Measurements from ENCODE around the gene PITX1.
"Not testable (repeated sequence)": the region's sequence is repeated elsewhere in the genome, so short reads cannot be mapped to it uniquely, and the experiment has no call there.

Gene PITX1

DNA sequence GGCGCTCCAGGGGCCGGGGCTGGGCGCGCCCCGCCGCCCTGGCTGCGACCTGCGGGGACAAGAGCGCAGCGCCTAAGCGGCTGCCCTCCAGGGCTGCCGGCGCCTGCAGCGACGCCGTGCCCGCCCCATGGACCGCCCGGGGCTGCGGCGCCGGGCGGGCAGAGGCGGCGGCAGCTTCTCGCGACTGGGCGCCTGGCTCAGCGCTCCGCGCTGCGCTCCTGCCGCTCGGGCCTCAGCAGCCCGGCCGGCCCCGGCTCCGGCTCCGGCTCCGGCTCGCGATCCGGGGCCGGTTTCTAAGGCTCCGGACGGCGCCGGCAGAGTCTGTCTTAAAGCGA lies at the start of gene PITX1:
TSS of gene PITX1 (minus strand) at position 328 of the 335 bp plus-strand sequence. CDS start 347 bp downstream, outside the sequence.
- no peak for DNase-seq

DNA sequence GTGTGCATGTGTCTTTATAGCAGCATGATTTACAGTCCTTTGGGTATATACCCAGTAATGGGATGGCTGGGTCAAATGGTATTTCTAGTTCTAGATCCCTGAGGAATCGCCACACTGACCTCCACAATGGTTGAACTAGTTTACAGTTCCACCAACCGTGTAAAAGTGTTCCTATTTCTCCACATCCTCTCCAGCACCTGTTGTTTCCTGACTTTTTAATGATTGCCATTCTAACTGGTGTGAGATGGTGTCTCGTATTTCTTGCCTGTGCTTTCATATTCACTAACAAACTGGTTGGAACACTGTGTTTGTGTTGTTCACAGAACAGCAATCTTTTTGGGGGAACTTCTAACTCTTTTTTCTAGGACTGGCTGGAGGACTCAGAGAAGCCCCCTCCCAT lies 49.3 kb upstream of the PITX1 start:
- DNase-seq = not testable (repeated sequence)

DNA sequence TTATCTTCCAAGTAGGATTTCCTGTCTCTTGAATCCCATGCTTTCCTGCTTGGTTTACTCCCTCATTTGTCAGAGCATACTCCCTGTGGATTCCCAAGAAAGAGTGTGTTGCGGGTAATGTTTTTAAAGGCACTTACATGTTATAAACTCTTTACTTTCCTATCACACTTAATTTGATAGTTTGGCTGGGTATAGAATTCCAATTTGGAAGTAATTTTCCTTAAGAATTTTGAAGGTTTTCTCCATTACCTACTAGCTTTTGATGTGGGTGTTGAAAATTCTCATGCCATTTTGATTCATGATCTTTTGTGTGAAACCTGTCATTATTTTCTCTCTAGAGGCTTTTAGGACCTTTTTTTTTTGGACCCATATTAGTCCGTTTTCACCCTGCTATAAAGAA lies 47.2 kb upstream of the PITX1 start:
- no peak for DNase-seq

DNA sequence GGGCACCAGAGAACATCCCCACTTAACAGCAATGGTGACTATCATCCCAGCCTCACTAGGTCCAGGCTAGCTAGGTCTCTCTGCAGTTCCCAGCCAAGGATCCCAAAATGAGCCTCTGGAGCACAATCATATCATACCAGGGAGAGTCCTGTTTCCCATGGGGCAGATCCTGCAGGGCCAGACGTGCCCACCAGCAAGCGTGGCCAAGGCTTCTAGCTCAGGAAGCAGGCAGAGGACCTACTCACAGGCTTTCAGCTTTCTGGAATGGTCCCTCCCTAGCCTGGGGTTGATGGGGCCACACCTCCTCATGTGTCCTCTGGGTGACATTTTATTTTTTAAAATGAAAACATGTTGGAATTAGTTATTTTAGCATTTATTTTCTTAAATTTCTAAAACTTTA lies 45.7 kb upstream of the PITX1 start:
- no peak for DNase-seq

DNA sequence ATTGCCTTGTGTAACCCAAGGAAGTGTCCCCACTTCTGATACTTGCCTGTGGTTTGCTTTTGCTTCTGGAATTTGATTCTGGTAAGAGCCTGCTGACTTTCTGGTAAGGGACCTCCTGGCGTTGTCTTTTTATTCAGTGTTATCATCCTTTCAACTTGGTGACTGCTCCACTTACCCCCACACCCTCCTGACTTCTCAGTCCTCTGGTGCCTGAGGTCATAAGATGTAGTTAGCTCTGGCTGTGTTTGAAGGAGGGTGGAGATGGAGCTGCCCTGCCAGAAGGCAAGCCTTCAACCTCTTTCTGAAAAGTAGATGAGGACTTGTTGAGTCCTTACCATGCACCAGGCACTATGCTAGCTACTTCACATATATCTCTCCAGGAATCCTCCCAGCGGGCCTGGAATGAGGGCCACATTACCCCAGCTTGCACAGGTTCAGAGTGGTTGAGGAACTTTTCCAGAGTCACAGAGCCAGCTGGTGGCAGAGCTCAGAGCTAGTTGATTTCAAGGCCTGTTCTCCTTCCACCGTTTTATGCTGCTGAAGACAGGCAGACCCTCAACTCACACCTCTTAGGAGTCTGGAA lies 45.2 kb upstream of the PITX1 start:
- no peak for DNase-seq

DNA sequence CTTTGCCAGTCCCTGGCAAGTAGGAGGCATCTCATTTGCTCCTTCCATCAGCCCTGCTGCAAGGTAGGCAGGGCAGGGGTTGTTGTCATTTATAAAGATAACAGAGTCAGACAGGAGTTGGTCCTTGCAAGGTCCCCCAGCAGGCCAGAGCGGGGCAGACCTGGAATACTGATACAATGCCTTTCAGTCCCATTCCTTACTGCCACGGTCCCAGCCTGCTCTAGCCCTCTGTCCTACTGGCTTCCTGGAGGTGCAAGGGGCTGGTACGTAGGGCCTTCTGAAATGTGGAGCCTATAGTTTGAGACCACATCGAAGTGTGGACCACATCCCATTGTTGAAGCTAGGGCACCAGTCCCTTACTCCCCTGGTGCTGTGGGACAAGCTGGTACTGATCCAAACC lies 42.8 kb upstream of the PITX1 start:
- no peak for DNase-seq

DNA sequence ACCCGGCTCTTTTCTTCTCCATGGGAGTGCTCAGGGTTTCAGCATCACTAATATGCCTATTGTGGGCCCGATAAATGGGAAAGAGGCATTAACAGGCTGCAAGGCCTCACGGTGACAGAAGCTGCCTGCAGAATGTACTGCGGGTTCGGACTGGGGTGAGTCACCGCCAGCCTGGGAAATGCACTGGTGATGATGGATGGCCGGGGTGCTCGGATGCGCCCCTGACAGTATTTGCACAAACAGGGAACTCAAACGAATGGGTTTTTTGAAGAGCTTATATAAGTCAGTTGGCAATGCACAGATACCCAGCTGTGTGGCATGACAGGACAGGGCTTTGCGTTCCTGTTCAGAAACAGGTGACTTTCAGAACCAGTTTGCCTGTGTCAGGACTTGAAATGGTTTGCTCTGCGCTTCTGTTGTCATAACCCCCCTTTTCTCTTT lies 42.0 kb upstream of the PITX1 start:
- DNase-seq = no peak

DNA sequence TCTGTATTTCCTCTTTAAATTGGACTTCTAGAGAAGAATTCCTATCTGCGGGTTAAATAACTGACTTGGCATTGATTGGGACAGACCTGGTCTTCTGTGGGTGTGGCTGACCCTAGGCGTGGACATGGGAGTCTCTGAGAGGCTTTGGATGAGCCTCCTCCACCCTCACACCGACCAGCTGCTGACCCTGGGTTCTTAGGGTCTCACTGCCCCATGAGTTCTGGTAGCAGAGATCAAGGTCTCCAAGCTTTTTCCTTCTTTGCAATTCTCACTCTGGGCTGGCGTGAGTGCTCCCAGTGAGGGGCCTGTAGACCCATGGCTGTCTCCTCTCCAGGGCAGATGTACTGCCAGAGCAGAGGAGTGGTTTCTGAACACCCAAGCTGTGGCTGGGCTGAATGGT lies 41.6 kb upstream of the PITX1 start:
- no peak for DNase-seq

DNA sequence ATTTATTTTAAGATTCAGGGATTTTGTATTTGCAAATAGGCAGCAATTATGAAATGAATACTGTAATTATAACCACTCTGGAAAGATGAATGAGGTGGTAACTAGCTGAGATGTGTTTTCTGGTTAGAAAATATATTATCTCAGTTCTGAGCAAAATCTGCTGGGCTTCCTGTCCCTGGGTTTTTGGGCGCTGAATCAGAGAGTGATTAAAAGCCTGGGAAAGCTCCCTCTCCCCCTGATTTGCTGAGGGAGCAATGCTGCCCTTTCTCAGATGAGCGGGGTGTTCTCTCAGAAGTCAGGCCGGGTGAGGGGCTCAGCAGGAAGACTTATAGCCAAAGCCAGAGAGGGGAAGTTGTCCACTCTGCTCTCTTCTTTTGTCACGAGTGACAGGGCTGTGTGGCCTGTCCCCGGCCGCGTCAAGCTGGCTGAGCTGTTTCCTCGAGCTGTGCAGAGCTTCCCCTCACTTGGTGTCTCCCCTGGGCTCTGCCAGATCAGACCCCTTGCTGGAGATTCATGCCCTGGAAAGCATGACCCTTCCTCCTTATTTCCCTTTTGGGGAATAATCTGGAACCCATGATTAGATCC lies 39.8 kb upstream of the PITX1 start:
- DNase-seq = no peak

DNA sequence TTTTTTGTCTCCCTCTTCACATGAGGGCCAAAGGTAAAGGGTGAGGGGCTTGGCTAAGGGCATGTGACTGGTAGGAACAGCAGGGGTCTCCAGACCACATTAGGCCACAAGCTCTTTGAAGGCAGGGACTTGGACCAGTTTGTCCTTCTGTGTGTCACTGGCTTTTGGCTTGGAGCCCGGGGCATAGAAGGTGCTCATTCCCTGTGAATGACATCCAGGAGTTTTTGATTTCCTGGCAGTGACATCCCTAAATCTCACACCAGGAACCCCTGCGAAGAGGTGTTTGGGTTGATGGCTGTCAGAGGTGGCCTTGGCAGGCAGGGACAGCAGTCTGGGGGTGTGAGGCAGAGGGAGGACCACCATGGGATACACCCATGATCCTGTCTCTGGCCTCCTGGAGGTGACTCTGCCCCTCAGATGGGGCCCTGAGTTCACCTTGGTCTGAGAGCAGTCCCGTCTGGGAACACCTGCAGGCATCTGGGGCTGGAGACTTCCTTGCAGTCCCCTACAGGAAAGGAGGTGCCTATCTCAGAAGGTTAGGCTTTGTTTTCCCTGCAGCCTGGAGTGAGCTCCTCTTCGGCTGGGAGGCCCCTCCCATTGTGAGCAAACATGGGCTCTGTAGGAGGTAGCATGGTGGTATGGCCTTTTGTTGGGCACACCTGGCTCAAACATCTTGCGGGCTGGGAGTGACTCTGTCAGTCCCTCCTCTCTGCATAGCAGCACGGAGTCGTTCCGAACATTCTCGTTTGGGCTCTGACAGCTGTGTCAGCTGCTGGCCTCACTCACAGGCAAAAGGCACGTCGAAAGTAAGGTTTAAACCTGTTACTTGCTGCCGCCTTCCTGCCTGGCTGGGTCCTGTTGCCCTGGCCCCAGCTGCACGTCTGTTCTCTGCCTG lies 38.6 kb upstream of the PITX1 start:
- DNase-seq = no peak

DNA sequence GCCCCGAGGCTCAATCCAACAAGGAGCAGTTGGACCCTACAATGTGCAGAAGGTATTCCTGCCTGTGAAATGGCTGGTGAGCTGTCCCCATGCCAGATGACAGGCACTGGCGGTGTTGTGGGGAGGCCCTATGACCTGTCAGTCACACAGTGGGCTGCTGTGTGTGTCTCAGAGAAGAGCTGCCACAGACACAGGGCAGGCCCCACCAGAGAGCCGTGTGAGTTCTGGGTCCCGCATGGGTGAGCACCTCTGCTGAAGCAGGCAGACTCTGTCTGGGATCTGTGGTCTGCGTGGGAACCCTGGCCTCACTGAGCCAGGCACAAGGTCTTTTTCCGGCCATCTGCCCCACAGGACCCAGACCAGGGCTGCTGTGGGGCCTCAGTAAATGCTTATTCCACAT lies 37.3 kb upstream of the PITX1 start:
- DNase-seq = no peak

DNA sequence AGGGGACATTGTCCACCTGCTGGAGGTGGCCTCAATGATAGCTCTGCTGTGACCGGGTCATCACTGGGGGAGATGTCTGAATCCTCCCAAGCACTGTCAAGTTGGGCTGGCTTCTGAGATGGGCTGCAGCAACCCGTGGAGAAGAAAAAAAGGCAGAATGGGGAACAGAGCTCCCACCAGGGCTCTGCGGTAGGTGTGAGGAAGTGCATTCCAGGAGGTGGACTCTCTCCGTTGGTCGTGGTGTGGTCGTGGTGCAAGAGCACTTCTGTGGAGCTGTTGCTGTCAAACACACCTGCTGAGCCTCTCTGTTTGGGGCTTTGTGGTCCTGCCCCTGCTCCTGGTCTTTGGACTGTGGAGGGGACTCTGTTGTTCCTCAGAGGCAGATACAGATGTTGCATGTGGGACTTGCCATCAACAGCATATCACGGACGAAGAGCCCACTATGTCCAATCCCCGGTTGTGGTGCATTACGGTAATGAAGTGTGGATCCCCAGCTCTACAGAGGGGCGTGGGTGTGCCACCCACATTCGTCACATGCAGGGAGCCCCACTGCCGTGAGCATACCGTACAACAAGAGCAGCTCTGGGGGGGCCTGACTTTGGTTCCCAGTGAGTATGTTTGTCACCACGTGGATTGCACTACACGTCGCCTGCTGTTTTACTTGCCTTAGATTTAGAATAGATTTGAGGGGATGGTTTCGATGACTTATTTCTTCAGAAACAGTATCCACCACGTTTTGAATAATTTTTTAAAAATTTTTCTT lies 36.0 kb upstream of the PITX1 start:
- DNase-seq = no peak

DNA sequence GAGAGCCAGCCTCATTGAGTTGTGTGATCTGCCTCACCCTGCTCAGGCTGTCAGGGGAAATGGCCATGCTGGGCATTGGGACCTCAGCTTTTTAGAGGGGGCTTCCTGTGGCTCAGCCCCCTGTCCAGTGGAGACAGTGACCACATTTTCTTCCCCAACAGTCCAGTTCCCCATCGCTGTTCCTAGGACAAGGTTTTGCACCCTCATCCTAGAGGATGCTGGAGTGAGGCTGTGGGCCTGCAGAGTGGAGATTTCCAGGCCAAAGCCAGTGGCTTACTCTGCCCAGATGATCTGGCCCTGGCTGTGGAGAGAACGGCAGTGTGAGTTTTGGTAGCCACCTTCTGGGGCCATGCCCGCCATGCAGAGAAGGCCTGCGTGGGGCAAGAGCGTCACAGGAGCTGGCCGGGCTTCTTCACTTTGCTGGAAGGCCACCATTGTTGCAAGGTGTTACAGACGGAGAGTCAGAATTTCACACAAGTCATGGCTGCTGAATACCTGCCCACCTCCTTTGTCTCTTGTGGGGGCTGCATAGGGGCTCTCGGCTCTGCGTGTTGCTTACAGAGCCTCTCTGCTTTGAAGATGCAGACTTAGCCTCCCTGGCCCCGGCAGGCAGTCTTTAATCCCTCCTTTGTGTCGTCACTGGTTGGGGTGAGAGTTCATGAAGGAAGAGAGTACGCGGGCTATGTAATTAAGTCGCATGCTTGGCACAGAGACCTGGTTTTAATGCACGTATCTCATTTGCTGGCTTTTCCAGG lies 35.2 kb upstream of the PITX1 start:
- peak; percentile 34 for DNase-seq

DNA sequence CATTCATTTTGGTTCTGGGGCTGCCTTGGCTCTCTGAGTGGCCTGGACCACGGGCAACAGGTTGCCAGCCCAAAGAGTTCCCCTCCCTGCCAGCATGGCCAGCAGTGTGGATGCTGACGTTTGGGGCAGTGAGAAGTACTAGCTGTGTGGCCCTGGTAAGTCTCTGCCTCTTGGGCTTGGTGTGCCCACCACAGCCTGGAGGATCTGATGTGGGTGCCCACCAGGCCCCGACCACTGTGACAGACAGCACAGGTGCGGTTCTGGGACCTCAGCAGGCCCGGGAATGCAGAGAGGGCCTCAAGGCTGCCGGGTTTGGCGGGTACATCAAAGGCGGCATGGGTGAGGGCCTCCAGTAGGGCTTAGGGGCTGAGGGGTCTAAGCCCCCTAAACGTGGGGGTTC lies 33.6 kb upstream of the PITX1 start:
- DNase-seq = no peak

DNA sequence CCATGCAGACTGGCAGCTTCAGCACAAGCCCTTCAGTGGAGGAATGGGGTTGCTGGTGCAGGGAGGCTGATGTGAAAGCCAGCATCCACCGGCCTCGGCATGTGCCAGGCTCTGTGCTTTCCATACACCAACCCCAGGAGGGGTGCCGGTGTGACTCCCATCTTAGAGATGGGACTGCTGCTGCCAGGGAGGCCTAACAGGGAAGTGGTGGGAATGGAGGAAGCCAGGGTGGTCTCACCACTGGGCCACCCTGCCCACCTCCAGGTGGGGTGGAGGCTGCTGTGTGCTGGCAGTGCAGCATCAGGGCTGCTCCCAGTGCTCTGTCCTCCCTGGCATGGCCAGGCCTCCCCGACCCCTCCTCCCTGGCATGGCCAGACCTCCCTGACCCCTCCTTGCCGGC lies 32.8 kb upstream of the PITX1 start:
- DNase-seq = no peak

DNA sequence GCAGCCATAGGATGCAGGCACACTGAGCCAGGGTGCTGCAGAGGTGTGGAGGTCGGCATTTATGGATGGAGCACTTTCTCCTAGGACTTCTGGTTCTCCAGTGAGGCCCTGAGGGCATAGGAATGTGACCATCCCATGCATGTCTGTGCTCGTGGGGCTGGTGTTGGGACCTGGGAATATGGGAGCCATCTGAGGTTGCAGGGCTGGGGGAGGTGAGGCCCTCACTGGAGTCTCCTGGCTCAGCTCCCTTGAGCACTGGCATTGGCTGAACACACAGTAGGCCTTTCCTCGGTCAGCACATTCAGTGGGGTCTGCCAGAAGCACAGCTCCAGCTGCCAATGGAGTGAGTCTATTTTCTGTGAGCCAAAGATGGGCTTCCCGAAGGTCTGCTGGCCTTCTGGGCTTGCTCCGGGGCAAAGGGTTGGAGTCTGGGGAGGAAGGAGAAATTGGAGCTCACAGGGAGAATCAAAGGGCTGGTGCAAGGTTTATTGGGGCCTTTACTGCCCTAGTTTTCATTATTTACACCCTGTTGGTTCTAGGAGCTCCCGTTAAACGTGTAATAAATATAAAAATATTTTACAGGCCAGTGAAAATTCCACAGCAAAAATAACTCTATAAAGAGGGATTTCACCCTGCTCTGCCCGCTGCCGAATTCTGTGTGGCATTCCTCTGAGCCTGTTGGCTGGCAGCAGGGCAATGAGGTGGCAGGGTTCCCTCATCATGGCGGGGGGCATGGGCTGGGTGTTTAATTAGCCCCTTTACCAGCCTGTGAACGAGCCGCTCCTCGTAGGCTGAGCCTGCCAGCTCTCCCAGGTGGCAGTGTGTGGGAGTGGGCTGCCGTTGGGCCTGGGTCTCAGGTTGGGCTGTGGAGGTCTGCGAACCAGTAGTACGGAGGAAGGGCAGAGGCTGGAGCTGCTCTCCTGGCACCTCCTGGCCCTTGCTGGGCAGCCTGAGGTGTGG lies 31.6 kb upstream of the PITX1 start:
- no peak for DNase-seq

DNA sequence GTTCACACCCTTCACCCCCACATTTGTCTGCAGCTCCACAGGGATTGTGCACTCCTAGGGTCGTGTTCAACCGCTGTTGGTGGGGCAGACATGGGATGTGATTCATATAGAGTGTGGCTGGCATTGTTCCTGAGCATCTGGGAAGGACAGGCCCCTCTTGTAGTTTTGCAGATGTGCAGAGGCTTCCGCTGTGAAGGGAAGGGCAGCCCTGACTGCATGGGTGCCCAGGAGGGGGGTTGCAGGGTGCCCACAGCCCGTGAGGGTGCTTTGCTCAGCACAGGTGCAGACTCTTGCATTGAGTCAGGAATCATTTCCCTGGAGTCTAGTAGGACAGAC lies 30.2 kb upstream of the PITX1 start:
- no peak for DNase-seq

DNA sequence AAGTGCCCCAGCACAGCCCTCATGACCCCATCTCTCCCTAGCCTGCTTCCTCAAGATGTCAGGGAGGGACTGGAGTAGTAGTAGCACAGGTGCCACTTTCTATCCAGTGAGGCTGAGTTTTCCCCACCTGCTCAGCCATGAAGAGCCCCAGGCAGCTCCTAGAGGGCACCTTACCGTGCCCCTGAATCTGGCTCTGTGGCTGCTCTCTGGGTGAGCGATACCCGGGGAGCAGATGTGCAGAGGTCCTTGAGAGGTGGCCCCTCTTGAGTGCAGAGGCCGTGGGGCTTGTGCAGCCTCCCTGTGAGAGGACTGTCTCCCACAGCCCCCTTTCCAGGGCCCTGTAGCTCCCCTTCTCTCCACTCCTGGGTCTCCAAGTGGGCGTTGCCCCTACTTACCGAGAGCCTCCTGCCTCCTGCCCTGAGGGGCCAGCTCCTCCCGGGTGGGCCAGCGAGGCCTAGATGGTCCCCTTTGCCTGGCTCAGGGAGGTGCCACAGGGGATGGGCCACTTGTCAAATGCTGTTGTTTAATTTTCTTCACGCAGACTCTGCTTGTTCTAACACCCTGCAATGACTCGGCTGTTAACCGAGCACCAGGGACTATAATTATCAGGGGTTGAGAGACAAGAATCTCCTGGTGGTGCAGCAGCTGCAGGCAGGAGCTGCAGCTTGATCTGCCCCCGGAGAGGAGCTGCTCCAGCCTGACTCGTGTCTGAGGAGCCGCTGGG lies 29.6 kb upstream of the PITX1 start:
- DNase-seq = no peak

DNA sequence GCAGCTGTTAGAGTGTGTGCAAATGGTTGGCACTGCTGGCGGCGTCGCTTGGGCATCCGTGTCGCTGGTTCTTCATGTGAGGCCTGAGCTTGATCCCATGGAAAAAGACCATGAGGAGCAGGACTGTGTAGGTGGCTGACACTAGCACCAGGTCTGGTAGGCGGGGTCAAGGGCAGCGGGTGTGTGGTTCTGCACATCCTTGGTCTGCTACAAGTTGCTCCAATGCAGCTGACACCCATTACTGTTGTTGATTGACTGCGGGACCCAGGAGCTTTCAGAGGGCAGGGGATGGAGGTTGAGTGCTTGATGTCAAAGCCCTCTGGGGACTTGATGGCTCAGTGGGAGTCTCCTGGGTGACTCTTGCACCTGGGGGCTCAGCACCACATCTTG lies 29.0 kb upstream of the PITX1 start:
- DNase-seq = no peak

DNA sequence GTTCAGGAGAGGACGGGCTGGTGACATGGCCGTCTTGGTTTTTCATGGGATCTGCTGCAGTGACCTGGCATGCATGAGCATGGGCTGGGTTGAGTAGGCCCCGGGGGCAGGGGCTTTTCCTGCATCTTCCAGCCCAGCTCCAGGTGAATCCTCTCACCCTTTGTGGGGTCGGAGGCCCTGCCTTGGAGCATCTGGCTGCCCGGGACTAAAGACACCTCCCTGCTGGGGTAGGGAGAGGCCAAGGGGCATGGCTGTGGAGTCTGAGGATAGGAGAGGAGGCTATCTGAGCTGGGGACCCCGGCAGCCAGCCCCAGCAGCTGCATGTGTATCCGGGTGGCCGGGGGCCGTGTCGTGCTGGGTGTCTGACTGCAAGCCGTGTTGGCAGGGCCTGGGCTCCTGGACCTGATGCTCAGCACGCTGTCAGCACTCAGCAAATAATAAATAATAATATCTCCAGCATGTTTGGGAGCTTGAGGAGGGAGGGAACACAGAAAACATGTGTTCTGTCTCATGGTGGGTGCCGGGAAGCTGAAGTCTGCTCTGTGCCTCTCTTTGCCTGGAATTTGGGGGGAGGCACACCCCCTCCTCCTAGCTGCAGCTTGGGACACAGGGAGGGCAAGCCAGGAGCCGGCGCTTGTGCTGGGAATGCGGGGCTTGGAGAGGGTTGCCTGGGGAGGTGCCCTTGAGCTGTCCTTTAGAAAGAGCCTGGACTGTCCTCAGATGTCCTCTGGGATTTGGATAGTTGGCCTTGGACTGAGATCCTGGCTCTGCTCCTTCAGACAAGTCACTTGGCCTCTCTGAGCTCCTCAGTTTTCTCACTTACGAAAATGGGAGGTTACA lies 28.4 kb upstream of the PITX1 start:
- DNase-seq = no peak

All from retina (tissue), 1 donor.